Activated T-cell treated with anti-CD3 and anti-CD28 coated beads, Interleukin-2, amount 50 U/mL, for 4 hours (primary cell): ENCODE measurements around the gene SLC25A39. TPM values are rescaled to one million over a fixed set of nuclear protein-coding genes. Genes with fewer than 3 reads are reported as not detected.

Experiments used
- ATAC-seq, 2 donors: fragments of 200-7000 bp; cut with Tn5 transposase; one replicate each; pipeline ENCODE4 v1.10.0; 2021
- DNase-seq: peaks from one replicate; pipeline ENCODE4 v3.0.0-alpha.2; 2020
- H3K27me3 Mint-ChIP-seq: one replicate; pipeline ENCODE4 v1.8.0; 2021; ENCODE audit warnings: low read depth, mixed read lengths
- H3K36me3 Mint-ChIP-seq: one replicate; pipeline ENCODE4 v1.8.0; 2022; ENCODE audit warnings: mixed read lengths; ENCODE audit not compliant: insufficient read depth
- H3K4me1 Mint-ChIP-seq: one replicate; pipeline ENCODE4 v1.8.0; 2021; ENCODE audit warnings: low read depth, mixed read lengths
- H3K4me3 Mint-ChIP-seq: one replicate; pipeline ENCODE4 v1.8.0; 2021; ENCODE audit warnings: mild to moderate bottlenecking, moderate library complexity, mixed read lengths
- H3K9me3 Mint-ChIP-seq: one replicate; pipeline ENCODE4 v1.8.0; 2021; ENCODE audit warnings: mixed read lengths
- total RNA-seq, 3 donors: library from RNA; stranded (reverse); gene quantifications; one replicate each; pipeline ENCODE4 v1.2.1, GENCODE V29; 2021

SLC25A39 gene
- total RNA-seq, 3 donors from 2014 or later = 211 to 248 (median 211) TPM

DNA sequence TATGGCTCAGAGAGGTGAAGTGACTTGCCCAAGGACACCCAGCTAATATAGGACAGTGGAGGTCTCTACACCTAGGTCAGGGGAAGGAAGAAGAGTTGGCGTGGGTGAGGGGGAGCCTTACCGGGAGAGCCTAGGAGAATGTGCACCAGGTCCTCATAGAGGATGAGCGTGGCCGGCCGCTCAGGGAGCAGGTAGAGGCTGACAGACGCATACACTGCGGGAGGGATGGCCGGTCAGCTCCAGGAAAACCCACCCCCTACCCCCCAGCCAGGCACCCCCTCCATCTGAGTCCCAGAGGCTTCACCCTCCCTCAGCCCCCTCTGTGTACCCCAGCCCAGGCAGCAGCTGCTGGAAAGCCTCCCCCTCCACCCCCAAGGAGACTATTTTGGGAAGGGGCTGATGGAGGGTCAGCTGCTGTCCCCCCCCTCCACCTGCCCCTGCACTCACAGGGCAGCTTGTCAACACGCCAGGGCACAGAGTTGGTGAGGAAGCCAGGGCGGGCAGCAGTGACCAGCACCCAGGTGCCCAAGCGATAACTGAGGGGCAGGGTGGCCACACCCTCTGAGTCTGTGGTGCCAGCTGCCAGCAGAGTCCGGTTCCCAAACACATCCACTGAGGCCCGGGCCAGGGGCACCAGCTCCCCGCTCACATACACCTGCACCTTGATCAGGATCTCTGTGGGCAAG is 35.0 kb upstream of the SLC25A39 start:
- DNase-seq = no peak
- H3K4me1 Mint-ChIP-seq = peaks cover 10% of the 10 kb centered on the region
- peaks cover 12% of the 10 kb centered on the region for H3K27me3 Mint-ChIP-seq
- no peak for ATAC-seq
- H3K4me3 Mint-ChIP-seq = no peak overlapping the region
- H3K36me3 Mint-ChIP-seq = no peaks in the 10 kb centered on the region
- no peaks in the 10 kb centered on the region for H3K9me3 Mint-ChIP-seq

DNA sequence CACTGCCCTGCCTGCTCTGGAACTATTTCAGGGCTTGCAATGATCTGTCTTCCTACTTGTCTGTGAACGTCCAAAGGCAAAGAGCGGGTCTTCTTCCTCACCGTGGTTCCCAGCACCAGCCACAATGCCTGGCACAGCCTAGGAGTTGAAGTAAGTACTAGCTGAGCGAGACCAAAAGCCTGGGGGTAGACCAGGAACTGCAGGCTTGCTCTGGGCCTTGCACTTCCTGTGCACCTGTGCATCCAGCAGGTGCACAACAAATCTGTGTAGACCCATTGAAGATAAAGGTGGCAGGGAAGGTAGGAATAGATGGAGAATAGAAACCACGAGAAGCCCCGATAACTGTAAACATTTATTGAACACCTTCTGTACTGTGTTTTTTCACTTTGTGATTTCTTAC is 34.4 kb upstream of the SLC25A39 start:
- ATAC-seq (no peak), DNase-seq (no peak)
- peaks cover 11% of the 10 kb centered on the region for H3K27me3 Mint-ChIP-seq
- no peaks in the 10 kb centered on the region for H3K9me3 Mint-ChIP-seq
- peaks cover 10% of the 10 kb centered on the region for H3K4me1 Mint-ChIP-seq
- H3K36me3 Mint-ChIP-seq = no peaks in the 10 kb centered on the region
- no peak overlapping the region for H3K4me3 Mint-ChIP-seq

DNA sequence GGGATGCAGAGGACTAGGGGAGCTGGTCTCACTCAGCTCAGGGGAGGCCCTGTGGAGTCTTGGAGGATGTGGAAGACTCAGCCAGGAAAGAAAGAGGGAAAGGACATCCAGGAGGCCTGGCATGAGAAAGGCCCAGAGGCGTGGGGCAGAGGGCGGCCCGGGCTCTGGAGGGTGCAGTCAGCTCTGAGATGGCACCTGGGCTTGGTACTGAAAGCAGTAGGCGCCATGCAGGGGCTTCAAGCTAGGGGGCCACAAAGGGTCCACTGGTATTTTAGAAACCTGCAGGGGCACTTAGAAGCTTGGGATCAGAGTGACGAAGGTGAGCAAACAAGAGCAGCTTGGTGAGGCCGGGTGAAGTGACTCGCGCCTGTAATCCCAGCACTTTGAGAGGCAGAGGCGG is 33.4 kb upstream of the SLC25A39 start:
- no peak for ATAC-seq

DNA sequence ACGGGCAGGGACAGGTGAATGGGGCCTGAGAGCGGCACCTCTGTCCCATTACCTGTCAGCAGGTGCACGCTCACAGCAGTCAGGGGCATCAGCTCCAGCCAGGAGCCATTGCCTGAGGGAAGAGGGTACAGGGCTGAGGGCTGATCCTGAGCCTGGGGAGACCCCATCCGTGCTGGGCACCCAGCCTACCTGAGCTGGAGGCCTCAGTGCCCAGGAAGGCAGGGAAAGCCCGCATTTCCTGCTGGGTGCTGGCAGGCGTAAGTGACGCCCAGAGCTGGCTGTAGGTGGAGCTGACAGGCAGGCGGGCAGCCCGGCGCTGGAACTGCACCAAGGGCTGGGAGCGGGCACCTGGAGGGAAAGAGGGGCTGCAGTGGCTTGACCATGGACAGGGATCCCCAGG is 31.6 kb upstream of the SLC25A39 start:
- H3K9me3 Mint-ChIP-seq = no peaks in the 10 kb centered on the region
- ATAC-seq (no peak), DNase-seq (no peak)
- H3K27me3 Mint-ChIP-seq = peaks cover 5% of the 10 kb centered on the region
- H3K4me1 Mint-ChIP-seq = peaks cover 9% of the 10 kb centered on the region
- H3K36me3 Mint-ChIP-seq = no peaks in the 10 kb centered on the region
- H3K4me3 Mint-ChIP-seq = no peak overlapping the region

More for the DNA sequence above, 33.4 kb upstream of the SLC25A39 start:
- DNase-seq = no peak
- H3K27me3 Mint-ChIP-seq = peaks cover 11% of the 10 kb centered on the region
- no peaks in the 10 kb centered on the region for H3K36me3 Mint-ChIP-seq
- H3K4me1 Mint-ChIP-seq = peaks cover 7% of the 10 kb centered on the region
- H3K9me3 Mint-ChIP-seq = no peaks in the 10 kb centered on the region
- no peak overlapping the region for H3K4me3 Mint-ChIP-seq

DNA sequence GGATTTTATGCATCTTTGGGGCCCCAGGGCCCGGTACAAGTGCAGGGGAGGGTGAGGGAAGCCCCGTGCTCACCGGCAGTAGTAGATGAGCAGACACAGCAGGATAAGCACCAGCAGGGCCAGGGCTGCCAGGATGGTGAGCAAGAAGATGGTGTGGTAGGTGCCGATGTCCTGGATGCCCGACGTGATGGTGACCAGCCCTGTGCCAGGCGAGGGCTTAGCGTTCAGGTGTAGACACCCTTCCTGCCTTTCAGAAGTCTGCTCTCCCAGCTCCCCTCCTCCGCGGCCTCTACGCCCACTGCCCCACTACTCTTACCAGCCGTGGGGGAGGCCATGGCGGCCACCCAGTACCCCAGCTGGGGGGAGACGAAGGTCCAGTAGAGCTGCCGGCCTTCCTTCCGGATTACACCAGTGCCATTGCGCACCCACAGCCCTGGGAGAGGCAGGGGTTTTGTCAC is 31.0 kb upstream of the SLC25A39 start:
- no peak overlapping the region for H3K4me3 Mint-ChIP-seq
- H3K4me1 Mint-ChIP-seq = peaks cover 9% of the 10 kb centered on the region

DNA sequence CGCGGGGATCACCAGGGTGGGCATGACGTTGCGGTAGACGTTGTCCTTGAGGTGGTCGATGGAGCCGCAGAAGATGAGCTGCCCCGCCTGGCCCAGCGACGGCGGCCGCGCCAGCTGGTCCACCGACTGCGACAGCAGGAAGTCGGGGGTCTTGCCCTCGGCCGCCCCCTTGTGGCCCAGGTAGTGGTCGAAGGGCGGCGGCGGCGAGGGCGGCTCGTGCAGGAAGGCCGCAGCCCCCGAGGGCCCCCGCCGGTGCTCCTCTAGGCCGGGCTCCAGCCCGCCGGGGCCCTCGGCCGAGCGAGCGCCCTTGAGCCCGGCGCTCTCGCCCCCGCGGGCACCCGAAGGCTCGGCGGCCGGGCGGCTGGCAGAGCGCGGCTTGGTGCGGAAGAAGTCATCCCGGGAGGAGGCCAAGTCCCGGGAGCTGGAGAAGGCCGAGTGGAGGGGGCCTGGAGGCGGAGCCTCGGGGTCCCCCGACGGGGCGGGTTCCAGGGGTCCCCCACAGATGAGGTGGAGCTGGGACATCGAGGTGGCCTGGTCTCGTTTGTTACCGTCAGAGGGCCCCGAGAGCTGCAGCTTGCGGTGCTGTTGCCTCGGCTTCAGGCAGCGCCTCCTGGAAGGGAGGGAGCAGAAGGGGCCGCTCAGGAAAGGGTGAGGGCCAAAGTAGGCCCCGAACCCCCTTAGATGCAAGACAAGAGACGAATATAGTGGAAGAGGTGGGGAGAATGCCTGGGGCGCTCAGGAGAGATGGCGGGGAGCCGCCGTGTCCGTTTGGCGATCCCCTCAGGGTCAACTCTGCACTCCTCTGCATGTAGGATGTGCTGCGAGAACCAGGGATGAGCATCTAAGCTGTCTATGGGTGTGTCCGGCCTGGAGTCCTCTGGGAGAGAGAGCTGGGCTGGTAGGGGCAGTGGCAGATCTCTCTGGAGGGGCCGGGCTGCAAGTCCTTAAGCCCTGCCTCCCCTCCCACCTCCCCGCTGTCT is 30.2 kb upstream of the SLC25A39 start:
- DNase-seq = peak; percentile 59
- Mint-ChIP-seq H3K9me3 (no peaks in the 10 kb centered on the region), H3K4me3 (peak overlapping the region; percentile 53), H3K36me3 (no peaks in the 10 kb centered on the region), H3K4me1 (peaks cover 11% of the 10 kb centered on the region), H3K27me3 (no peaks in the 10 kb centered on the region)
- ATAC-seq = peak; percentile 34 to 47

More for the DNA sequence above, 31.0 kb upstream of the SLC25A39 start:
- DNase-seq = no peak
- no peak for ATAC-seq
- Mint-ChIP-seq H3K9me3 (no peaks in the 10 kb centered on the region), H3K36me3 (no peaks in the 10 kb centered on the region), H3K27me3 (no peaks in the 10 kb centered on the region)

DNA sequence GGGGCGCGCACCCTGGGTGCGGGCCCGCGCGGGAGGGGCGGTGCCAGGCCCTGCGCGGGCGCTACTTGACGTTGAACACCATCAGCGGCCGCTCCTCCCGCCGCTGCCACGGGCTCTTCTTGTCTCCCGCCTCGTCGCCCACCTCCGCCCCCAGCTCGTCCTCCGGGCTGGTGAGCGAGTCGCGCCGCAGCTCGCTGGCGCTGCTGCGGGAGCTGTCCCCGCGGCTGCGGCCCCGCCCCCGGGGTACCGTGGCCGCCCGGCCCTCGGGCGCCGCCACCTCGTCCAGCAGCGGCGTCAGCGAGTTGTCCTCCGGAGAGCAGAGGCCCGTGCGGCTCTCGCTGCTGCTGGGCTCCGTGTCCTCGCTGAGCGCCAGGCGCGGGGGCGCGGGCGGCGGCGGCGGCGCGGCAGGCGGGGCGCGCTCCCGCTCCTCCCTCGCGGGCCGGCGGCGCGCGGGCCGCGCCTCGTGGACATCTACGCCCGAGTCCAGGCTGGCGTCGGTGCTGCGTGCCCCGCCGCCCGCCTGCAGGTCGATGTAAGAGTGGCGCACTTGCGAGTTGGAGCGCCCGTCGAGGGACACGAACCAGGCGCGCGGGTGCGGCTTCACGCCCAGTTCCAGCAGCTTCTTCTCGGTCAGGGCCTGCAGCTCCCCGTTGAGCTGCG is 29.2 kb upstream of the SLC25A39 start:
- peaks cover 5% of the 10 kb centered on the region for H3K4me1 Mint-ChIP-seq
- no peaks in the 10 kb centered on the region for H3K27me3 Mint-ChIP-seq
- no peaks in the 10 kb centered on the region for H3K36me3 Mint-ChIP-seq
- H3K4me3 Mint-ChIP-seq = peak overlapping the region; percentile 58
- no peaks in the 10 kb centered on the region for H3K9me3 Mint-ChIP-seq
- DNase-seq = no peak
- peak; percentile 29 to 32 for ATAC-seq

DNA sequence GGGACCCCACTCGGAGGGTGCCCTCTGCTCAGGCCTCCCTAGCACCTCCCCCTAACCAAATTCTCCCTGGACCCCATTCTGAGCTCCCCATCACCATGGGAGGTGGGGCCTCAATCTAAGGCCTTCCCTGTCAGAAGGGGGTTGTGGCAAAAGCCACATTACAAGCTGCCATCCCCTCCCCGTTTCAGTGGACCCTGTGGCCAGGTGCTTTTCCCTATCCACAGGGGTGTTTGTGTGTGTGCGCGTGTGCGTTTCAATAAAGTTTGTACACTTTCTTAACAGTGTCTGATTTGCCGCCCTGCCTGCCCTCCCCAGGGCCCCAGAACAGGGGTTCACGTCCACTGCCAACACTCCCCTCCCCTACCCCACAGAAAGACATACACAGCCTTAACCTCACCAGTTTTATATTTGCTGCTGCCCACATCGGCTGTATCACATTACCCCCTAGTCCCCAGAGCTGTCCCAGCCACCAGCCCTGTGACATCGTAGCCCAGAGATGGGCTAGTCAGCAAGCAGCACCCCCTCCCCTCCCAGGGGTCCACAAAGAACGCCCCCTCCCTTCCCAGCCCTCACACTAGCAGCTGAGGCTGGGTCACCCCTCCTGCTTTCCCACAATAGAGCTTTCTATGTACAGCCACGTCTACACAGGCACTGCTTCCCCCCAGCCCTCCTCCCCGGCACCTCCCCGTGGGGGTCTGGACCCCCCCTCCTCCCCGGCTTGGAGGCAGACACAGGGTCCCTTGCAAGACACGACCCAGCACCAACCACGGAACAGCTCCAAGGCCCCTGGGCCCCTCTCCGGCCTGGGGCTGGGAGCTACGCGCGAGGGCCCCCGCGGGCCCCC is 28.4 kb upstream of the SLC25A39 start:
- Mint-ChIP-seq H3K9me3 (no peaks in the 10 kb centered on the region), H3K4me3 (peak overlapping the region; percentile 43), H3K4me1 (peaks cover 4% of the 10 kb centered on the region), H3K27me3 (no peaks in the 10 kb centered on the region), H3K36me3 (no peaks in the 10 kb centered on the region)
- ATAC-seq = no peak
- DNase-seq = no peak

DNA sequence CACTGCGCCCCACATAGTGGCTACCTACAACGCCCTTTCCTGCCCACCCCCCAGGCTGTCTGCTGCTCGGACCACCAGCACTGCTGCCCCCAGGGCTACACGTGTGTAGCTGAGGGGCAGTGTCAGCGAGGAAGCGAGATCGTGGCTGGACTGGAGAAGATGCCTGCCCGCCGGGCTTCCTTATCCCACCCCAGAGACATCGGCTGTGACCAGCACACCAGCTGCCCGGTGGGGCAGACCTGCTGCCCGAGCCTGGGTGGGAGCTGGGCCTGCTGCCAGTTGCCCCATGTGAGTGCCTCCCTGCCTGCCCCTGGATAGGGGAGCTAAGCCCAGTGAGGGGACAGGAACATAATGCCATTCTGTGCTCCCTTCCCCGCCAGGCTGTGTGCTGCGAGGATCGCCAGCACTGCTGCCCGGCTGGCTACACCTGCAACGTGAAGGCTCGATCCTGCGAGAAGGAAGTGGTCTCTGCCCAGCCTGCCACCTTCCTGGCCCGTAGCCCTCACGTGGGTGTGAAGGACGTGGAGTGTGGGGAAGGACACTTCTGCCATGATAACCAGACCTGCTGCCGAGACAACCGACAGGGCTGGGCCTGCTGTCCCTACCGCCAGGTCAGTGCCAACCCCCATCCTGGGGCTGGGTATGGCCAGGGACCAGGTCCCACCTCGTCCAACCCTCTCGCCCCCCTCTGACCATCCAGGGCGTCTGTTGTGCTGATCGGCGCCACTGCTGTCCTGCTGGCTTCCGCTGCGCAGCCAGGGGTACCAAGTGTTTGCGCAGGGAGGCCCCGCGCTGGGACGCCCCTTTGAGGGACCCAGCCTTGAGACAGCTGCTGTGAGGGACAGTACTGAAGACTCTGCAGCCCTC is 27.6 kb upstream of the SLC25A39 start:
- no peak for DNase-seq
- no peaks in the 10 kb centered on the region for H3K9me3 Mint-ChIP-seq
- H3K27me3 Mint-ChIP-seq = no peaks in the 10 kb centered on the region
- peak overlapping the region; percentile 43 for H3K4me3 Mint-ChIP-seq
- H3K36me3 Mint-ChIP-seq = no peaks in the 10 kb centered on the region
- peaks cover 4% of the 10 kb centered on the region for H3K4me1 Mint-ChIP-seq
- no peak for ATAC-seq

DNA sequence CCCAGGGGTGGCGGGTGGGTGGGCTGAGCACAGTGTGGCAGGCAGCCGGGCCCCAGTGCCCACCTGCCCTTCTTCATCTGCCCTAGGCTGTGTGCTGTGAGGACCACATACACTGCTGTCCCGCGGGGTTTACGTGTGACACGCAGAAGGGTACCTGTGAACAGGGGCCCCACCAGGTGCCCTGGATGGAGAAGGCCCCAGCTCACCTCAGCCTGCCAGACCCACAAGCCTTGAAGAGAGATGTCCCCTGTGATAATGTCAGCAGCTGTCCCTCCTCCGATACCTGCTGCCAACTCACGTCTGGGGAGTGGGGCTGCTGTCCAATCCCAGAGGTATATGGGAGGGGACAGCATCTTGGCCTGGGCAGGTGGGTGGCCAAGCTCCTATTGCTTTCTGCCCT is 26.8 kb upstream of the SLC25A39 start:
- no peak for ATAC-seq
- no peak for DNase-seq
- Mint-ChIP-seq H3K27me3 (no peaks in the 10 kb centered on the region), H3K4me3 (no peak overlapping the region), H3K9me3 (no peaks in the 10 kb centered on the region), H3K4me1 (peaks cover 5% of the 10 kb centered on the region), H3K36me3 (no peaks in the 10 kb centered on the region)

DNA sequence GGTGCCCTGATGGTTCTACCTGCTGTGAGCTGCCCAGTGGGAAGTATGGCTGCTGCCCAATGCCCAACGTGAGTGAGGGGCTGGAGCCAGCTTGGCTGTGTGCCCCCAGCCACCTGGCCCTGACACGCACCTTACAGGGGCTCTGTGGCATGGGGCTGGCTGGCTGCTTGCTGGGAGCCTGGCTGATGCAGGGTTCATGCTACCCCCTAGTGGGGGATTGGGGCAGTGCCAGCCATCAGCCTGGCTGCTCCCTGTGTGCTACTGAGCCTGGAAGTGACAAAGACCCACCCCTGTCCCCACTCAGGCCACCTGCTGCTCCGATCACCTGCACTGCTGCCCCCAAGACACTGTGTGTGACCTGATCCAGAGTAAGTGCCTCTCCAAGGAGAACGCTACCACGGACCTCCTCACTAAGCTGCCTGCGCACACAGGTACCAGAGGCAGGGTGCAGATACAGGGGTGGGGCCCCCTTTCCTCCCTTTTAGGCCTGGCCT is 26.2 kb upstream of the SLC25A39 start:
- Mint-ChIP-seq H3K4me1 (peaks cover 12% of the 10 kb centered on the region), H3K27me3 (no peaks in the 10 kb centered on the region), H3K36me3 (no peaks in the 10 kb centered on the region), H3K9me3 (no peaks in the 10 kb centered on the region), H3K4me3 (no peak overlapping the region)
- DNase-seq (peak; percentile 70), ATAC-seq (peak; percentile 75 to 80)

DNA sequence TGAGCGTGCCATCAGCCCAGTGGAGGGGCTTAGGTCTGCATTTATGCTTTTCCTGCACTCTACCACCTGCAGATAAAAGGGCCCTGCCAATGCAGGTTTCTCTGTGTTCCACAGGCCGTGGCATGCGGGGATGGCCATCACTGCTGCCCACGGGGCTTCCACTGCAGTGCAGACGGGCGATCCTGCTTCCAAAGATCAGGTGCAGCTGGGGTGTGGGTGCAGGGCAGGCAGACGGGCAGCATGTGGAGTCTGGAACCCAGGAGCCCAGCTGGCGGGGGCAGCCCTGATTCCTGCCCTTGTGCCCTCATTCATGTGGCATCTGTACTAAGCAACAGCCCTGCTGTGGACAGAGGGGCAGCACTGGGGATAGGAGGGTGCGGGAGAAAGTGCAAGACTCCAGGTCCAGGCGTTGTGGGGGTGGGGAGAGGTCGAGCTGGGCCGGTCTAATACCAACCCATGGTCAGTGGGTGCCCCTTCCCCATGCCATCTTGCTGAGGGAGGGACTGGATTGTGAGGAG is 25.0 kb upstream of the SLC25A39 start:
- no peak overlapping the region for H3K4me3 Mint-ChIP-seq
- ATAC-seq (no peak), DNase-seq (no peak)
- H3K9me3 Mint-ChIP-seq = no peaks in the 10 kb centered on the region
- no peaks in the 10 kb centered on the region for H3K36me3 Mint-ChIP-seq
- peaks cover 20% of the 10 kb centered on the region for H3K4me1 Mint-ChIP-seq
- no peaks in the 10 kb centered on the region for H3K27me3 Mint-ChIP-seq

DNA sequence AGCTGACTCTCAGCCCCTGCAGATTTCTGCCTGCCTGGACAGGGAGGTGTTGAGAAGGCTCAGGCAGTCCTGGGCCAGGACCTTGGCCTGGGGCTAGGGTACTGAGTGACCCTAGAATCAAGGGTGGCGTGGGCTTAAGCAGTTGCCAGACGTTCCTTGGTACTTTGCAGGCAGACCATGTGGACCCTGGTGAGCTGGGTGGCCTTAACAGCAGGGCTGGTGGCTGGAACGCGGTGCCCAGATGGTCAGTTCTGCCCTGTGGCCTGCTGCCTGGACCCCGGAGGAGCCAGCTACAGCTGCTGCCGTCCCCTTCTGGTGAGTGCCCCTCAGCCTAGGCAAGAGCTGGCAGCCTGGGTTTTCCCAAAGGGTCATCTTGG is 24.4 kb upstream of the SLC25A39 start:
- ATAC-seq (no peak), DNase-seq (no peak)
- no peaks in the 10 kb centered on the region for H3K9me3 Mint-ChIP-seq
- no peaks in the 10 kb centered on the region for H3K36me3 Mint-ChIP-seq
- H3K4me1 Mint-ChIP-seq = peaks cover 21% of the 10 kb centered on the region
- H3K4me3 Mint-ChIP-seq = no peak overlapping the region
- H3K27me3 Mint-ChIP-seq = no peaks in the 10 kb centered on the region
